ENCODE data around the gene KDM3A. TPM values are rescaled to one million over a fixed set of nuclear protein-coding genes. Genes with fewer than 3 reads are reported as not detected.
"Not testable (repeated sequence)": the region's sequence is repeated elsewhere in the genome, so short reads cannot be mapped to it uniquely, and the experiment has no call there.

The KDM3A gene
- total and polyA plus RNA-seq, 12 donors = 16.7 to 54.6 (median 33.8) TPM

DNA sequence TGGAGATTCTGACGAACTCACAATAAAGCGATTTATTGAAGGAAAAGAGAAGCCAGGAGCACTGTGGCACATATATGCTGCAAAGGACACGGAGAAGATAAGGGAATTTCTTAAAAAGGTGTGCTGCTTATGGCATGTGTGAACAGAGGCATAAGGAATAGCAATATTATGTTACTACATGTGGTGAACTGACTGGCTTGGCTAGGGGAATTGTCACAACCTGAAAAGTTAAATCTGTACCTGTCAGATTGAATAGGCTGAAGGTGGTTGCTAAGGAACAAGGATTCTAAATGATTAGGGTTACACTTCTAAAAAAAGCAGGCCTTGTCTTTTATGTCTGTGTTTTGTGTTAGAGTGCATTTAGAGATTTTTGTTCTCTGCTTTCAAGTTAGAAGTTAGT is 48.4 kb downstream of the KDM3A start:
- Histone ChIP-seq H3K4me3 (no peak overlapping the region), H3K27me3 (no peaks in the 10 kb centered on the region), H3K36me3 (replicated peaks in 1 of 2) (peaks cover 0 to 84% of the 10 kb centered on the region in 2 donors), H3K4me1 (replicated peaks in 1 of 2) (peaks cover 0 to 6% of the 10 kb centered on the region in 2 donors), H3K9me3 (replicated peaks in 1 of 3) (no peaks in the 10 kb centered on the region), H3K27ac (no peak overlapping the region)
- intact Hi-C loops (cut with DNase I) = no loop called here
- WGBS, 4 donors = 94 to 100% (median 97%) methylated on average over 3 of the region's 3 CpGs
- no peak for DNase-seq
- TF ChIP-seq, protein P1, sequence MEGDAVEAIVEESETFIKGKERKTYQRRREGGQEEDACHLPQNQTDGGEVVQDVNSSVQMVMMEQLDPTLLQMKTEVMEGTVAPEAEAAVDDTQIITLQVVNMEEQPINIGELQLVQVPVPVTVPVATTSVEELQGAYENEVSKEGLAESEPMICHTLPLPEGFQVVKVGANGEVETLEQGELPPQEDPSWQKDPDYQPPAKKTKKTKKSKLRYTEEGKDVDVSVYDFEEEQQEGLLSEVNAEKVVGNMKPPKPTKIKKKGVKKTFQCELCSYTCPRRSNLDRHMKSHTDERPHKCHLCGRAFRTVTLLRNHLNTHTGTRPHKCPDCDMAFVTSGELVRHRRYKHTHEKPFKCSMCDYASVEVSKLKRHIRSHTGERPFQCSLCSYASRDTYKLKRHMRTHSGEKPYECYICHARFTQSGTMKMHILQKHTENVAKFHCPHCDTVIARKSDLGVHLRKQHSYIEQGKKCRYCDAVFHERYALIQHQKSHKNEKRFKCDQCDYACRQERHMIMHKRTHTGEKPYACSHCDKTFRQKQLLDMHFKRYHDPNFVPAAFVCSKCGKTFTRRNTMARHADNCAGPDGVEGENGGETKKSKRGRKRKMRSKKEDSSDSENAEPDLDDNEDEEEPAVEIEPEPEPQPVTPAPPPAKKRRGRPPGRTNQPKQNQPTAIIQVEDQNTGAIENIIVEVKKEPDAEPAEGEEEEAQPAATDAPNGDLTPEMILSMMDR (IDR thresholded peaks at IDR 0.05) = no peak
- no peak for TF ChIP-seq POLR2A (IDR thresholded peaks at IDR 0.05)

GRCh38 chr2:86490245-86490644 is 49.1 kb downstream of the KDM3A start:
- Histone ChIP-seq H3K4me1 (replicated peaks in 1 of 2) (no peaks in the 10 kb centered on the region), H3K4me3 (no peak overlapping the region), H3K27ac (no peak overlapping the region), H3K27me3 (no peaks in the 10 kb centered on the region), H3K36me3 (replicated peaks in 1 of 2) (peaks cover 0 to 77% of the 10 kb centered on the region in 2 donors), H3K9me3 (replicated peaks in 1 of 3) (no peaks in the 10 kb centered on the region)
- 95 to 98% (median 96%) methylated on average over 4 of the region's 4 CpGs for WGBS, 4 donors
- TF ChIP-seq POLR2A (IDR thresholded peaks at IDR 0.05) = no peak
- TF ChIP-seq, protein P1 (IDR thresholded peaks at IDR 0.05) = no peak
- intact Hi-C loops (cut with DNase I) = no loop called here
- DNase-seq = no peak

DNA sequence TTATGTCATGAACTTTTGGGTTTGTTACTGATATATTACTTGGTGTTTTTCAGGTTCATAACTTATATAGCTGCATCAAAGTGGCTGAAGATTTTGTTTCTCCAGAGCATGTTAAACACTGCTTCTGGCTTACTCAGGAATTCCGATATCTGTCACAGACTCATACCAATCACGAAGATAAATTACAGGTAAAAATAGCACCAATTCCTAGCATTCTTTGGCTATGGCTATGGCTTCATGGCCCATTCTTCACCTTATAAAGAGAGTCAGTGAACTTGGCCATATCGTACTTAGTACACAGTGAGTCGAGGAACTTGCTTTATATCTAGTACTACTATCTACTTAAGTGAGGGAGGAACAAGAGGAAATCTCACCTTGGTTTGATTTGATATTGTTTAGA is 49.9 kb downstream of the KDM3A start:
- intact Hi-C loops (cut with DNase I) = no loop called here
- no peak overlapping the region for H3K4me3 ChIP-seq
- H3K27me3 ChIP-seq = no peaks in the 10 kb centered on the region
- no peak for TF ChIP-seq POLR2A (IDR thresholded peaks at IDR 0.05)
- TF ChIP-seq, protein P1 (IDR thresholded peaks at IDR 0.05) = no peak
- DNase-seq = no peak
- H3K27ac ChIP-seq = no peak overlapping the region
- WGBS, 4 donors = 83 to 93% (median 87%) methylated on average over 4 of the region's 4 CpGs
- H3K4me1 ChIP-seq (replicated peaks in 1 of 2) = no peaks in the 10 kb centered on the region
- H3K9me3 ChIP-seq (replicated peaks in 1 of 3) = no peaks in the 10 kb centered on the region
- peaks cover 0 to 68% of the 10 kb centered on the region in 2 donors for H3K36me3 ChIP-seq (replicated peaks in 1 of 2)

DNA sequence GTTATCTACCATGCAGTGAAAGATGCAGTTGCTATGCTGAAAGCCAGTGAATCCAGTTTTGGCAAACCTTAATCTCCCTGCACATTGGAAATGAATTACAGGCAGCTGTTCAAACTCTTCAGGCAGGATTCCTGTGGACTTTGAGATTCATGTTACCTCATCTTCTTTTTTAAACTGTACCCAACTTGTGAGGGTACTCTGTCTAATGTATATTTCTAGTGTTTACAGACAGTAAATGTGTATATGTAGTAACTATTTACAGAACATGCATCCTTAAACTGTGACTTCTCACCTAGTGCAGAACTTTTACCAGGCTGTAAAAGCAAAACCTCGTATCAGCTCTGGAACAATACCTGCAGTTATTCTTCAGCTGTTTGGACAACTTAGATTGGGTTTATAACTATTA is 50.9 kb downstream of the KDM3A start:
- H3K4me3 ChIP-seq = no peak overlapping the region
- H3K9me3 ChIP-seq (replicated peaks in 1 of 3) = no peaks in the 10 kb centered on the region
- H3K36me3 ChIP-seq (replicated peaks in 1 of 2) = peaks cover 0 to 61% of the 10 kb centered on the region in 2 donors
- no peaks in the 10 kb centered on the region for H3K4me1 ChIP-seq (replicated peaks in 1 of 2)
- intact Hi-C loops (cut with DNase I) = no loop called here
- DNase-seq = no peak
- no peaks in the 10 kb centered on the region for H3K27me3 ChIP-seq
- H3K27ac ChIP-seq = peak overlapping the region in 1 of 5 donors; percentile 3
- TF ChIP-seq, protein P1 (IDR thresholded peaks at IDR 0.05) = no peak
- no peak for TF ChIP-seq POLR2A (IDR thresholded peaks at IDR 0.05)
- WGBS, 4 donors = 89 to 96% (median 93%) methylated on average over 1 of the region's 1 CpG

GRCh38 chr2:86496391-86496790 is 55.2 kb downstream of the KDM3A start:
- WGBS, 4 donors = 90 to 93% (median 91%) methylated on average over 3 of the region's 3 CpGs
- DNase-seq; H3K4me3 ChIP-seq; H3K27me3 ChIP-seq; H3K4me1 ChIP-seq (replicated peaks in 1 of 2); intact Hi-C loops (cut with DNase I); H3K9me3 ChIP-seq (replicated peaks in 1 of 3); H3K27ac ChIP-seq: not testable (repeated sequence)
- H3K36me3 ChIP-seq (replicated peaks in 1 of 2) = peaks cover 0 to 35% of the 10 kb centered on the region in 2 donors
